AG04449 (cell line): Measurements from ENCODE around the gene HDDC3.

Source experiments
- CTCF ChIA-PET: fragments of 350-600 bp; formaldehyde crosslinking; extraction: SDS; loops from one replicate; lab custom pipeline; 2021; ENCODE audit warnings: antibody characterized with exemption; lab: Yijun Ruan, JAX
- POLR2A ChIA-PET: fragments of 400-600, 350-600 bp; formaldehyde crosslinking; extraction: SDS; loops from one replicate; lab custom pipeline; 2020; ENCODE audit warnings: antibody characterized with exemption, inconsistent platforms; lab: Yijun Ruan, JAX
- DNase-seq: peaks from one replicate; pipeline ENCODE4 v3.0.0-alpha.2; 2010; ENCODE audit warnings: low read depth, low spot score
- H3K4me3 ChIP-seq: 2 replicates; pipeline ENCODE4 v1.5.1; 2011; ENCODE audit warnings: low read depth, mild to moderate bottlenecking, control low read depth, low read length
- CTCF ChIP-seq: IDR thresholded peaks from one replicate; pipeline ENCODE4 v1.5.1; 2011; ENCODE audit warnings: mild to moderate bottlenecking, moderate library complexity, low read length, control low read depth, inconsistent platforms; ENCODE audit not compliant: insufficient read depth; ENCODE audit errors: missing control alignments

The HDDC3 gene

DNA sequence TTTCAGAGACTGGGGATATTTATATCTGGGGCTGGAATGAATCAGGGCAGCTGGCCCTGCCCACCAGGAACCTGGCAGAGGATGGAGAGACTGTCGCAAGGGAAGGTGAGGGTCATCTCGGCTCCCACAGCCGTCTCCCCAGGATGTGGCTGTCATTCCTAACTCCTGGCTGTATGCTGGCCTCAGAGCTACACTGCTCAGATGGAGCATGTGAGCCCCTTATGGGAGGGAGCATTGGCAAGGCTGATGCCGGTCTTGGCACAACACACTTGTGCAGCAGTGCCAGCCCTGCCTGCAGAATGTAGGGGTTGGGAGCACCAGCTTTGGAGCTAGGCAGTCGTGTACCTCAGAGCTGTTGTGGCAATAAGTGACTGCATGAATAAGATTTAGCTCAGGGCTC is 27.5 kb upstream of the HDDC3 start:
- no peak overlapping the region for H3K4me3 ChIP-seq
- no peak for DNase-seq
- TF ChIP-seq CTCF, result no peak
- POLR2A ChIA-PET, result no interaction called here
- CTCF ChIA-PET, result interaction anchor here (6.9 to 21.6 kb wide), 4 partner anchors 9 to 89 kb away, joined by 101 to 479 read pairs (median 181); partner anchors contain the start of genes HDDC3 and UNC45A

DNA sequence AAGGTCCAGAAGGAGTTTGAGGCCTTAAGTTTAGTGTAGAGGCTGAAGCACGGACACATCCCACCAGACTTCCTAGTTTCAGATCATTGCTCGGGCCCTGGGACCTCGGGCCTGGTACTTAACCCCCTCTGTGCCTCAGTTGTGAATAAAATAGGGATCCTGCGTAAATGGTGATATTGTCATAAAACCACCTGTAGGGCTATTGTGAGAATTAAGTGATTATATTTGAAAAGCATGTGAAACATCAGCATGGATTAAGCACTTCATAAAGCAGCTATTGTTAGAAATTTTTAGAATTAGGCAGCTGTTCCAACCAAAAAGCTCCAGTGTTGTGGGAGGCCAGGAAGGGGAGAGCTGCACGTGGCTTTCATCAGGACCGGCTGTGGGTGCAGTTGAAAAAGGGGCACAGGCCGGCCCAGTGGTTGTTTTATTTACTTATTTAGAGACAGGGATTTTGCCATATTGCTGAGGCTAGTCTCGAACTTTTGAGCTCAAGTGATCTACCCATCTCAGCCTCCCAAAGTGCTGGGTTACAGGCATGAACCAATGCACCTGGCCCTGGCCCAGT is 26.8 kb upstream of the HDDC3 start:
- ChIA-PET CTCF (interaction anchor here (2.7 to 21.6 kb wide), 7 partner anchors 10 to 310 kb away, joined by 7 to 479 read pairs (median 101); partner anchors contain the start of genes HDDC3 and UNC45A), POLR2A (no interaction called here)
- no peak for TF ChIP-seq CTCF
- DNase-seq, result no peak
- no peak overlapping the region for H3K4me3 ChIP-seq

- POLR2A ChIA-PET, result interaction anchor here (2.1 kb wide), 1 partner anchor 23 kb away, joined by 5 read pairs; the partner anchor contains the start of gene UNC45A
- peak overlapping the region; percentile 68 for H3K4me3 ChIP-seq
- TF ChIP-seq CTCF, result no peak
- DNase-seq, result no peak
- CTCF ChIA-PET, result interaction anchor here (0.7 to 21.6 kb wide), 19 partner anchors 11 to 563 kb away, joined by 3 to 479 read pairs (median 14); partner anchors contain the start of genes HDDC3, UNC45A and VPS33B
Measured at GRCh38 chr15:90957791-90958190, 25.4 kb upstream of the HDDC3 start.

GRCh38 chr15:90957031-90957790 is 24.9 kb upstream of the HDDC3 start:
- no peak for TF ChIP-seq CTCF
- H3K4me3 ChIP-seq, result peak overlapping the region; percentile 68
- ChIA-PET CTCF (interaction anchor here (0.6 to 21.6 kb wide), 29 partner anchors 12 to 316 kb away, joined by 3 to 479 read pairs (median 5); partner anchors contain the start of genes HDDC3, UNC45A and VPS33B), POLR2A (interaction anchor here (0.8 to 2.1 kb wide), 2 partner anchors 22 to 93 kb away, joined by 4 to 5 read pairs; partner anchors contain the start of gene UNC45A)
- no peak for DNase-seq

GRCh38 chr15:90956274-90957030 is 24.1 kb upstream of the HDDC3 start:
- peak overlapping the region; percentile 68 for H3K4me3 ChIP-seq
- POLR2A ChIA-PET, result interaction anchor here (0.6 to 2.1 kb wide), 5 partner anchors 8 to 93 kb away, joined by 3 to 5 read pairs (median 4); partner anchors contain the start of genes HDDC3 and UNC45A
- CTCF ChIA-PET, result interaction anchor here (0.6 to 21.6 kb wide), 30 partner anchors 12 to 316 kb away, joined by 3 to 479 read pairs (median 5); partner anchors contain the start of genes HDDC3, UNC45A and VPS33B
- DNase-seq, result no peak
- TF ChIP-seq CTCF, result peak; percentile 81
